Heart right ventricle (tissue), 16 donors: ENCODE measurements around the gene PTGIR. TPM values are rescaled to one million over a fixed set of nuclear protein-coding genes. Genes with fewer than 3 reads are reported as not detected.
A peak's percentile ranks its signal among the peaks of the same experiment; 100 is the strongest.

Experiments used
- ATAC-seq, 8 donors: fragments of 200-7000 bp; cut with Tn5 transposase; one replicate each; pipeline ENCODE4 v1.9.1; 2020; ENCODE audit warnings: mild to moderate bottlenecking in 8 of 8, moderate library complexity in 8 of 8, moderate number of reproducible peaks in 1 of 8
- DNase-seq, 2 donors: peaks; one replicate each; pipeline ENCODE4 v3.0.0-alpha.2; 2020
- H3K27ac ChIP-seq, 10 donors: fragments of 200-600 bp; sonication (generic) in 2 of 10; one replicate each; pipeline versions ENCODE4 v1.5.0 to v1.8.0; 2020 to 2022; ENCODE audit warnings: mild to moderate bottlenecking in 3 of 10
- H3K27me3 ChIP-seq, 7 donors: fragments of 200-600 bp; one replicate each; pipeline ENCODE4 v1.8.0; 2021 to 2022; ENCODE audit warnings: mild to moderate bottlenecking in 2 of 7
- H3K36me3 ChIP-seq, 9 donors: fragments of 200-600 bp; sonication (generic) in 1 of 9; one replicate each; pipeline versions ENCODE4 v1.5.0 to v1.8.0; 2020 to 2022; ENCODE audit warnings: mild to moderate bottlenecking in 2 of 9
- H3K4me1 ChIP-seq, 9 donors: fragments of 200-600 bp; sonication (generic) in 1 of 9; one replicate each; pipeline versions ENCODE4 v1.5.0 to v1.8.0; 2020 to 2022; ENCODE audit warnings: mild to moderate bottlenecking in 4 of 9
- H3K4me3 ChIP-seq, 10 donors: fragments of 200-600 bp; sonication (generic) in 2 of 10; one replicate each; pipeline versions ENCODE4 v1.5.0 to v1.8.0; 2020 to 2022; ENCODE audit warnings: mild to moderate bottlenecking in 7 of 10, moderate library complexity in 2 of 10
- H3K9me3 ChIP-seq, 11 donors: fragments of 200-600 bp in 10 of 11; sonication (generic) in 2 of 11; one replicate each; pipeline versions ENCODE4 v1.5.0 to v1.8.0; 2013 to 2022; ENCODE audit warnings: mild to moderate bottlenecking in 2 of 11, control low read depth in 1 of 11, moderate library complexity in 1 of 11
- CTCF ChIP-seq, 9 donors: fragments of 200-600 bp; sonication (generic) in 2 of 9; IDR thresholded peaks; one replicate each; pipeline versions ENCODE4 v1.5.0 to v1.8.0; 2021 to 2022; ENCODE audit warnings: antibody characterized with exemption in 9 of 9, mild to moderate bottlenecking in 5 of 9, moderate library complexity in 1 of 9
- WGBS, 2 donors: extraction: QIAGEN DNeasy Blood & Tissue Kit; methylation state at CpG; one replicate each; pipeline ENCODE4 v1.1.7; 2013; ENCODE audit warnings: inconsistent platforms in 1 of 2; 5-methylcytosine and 5-hydroxymethylcytosine counted together
- intact Hi-C, 10 donors: fragments of 100-400 bp; cut with DNase I; formaldehyde crosslinking; loops; one replicate each; pipeline versions ENCODE4 v1.11.1 to v1.14.2; 2022
- polyA plus RNA-seq, 2 donors: library from polyadenylated mRNA; stranded (reverse); fragments of 200-250 nt; gene quantifications; one replicate each; pipeline ENCODE4 v1.2.3, GENCODE V29; 2013
- total RNA-seq, 10 donors: library from RNA; stranded (reverse); fragmentation: NEBNext Ultra II Directional in 3 of 10; extraction: Animal tissue kit (Norgen Biotek cat#: 25700) in 3 of 10; gene quantifications; one replicate each; pipeline versions ENCODE4 v1.2.1 to v1.2.4, GENCODE V29; 2021 to 2023
- donor health status: Arrhythmogenic right ventricular cardiomyopathy.
- donor health status: ischemic (EF 13 %, LVEDD 7.1; RV severe dilation, severe dysfunction).
- donor health status: healthy with polysubstance abuse.
- donor health status: DM: no; HTN: yes; CAD: no.
- donor health status: DM: no; HTN: no; CAD: no.
- donor health status: ischemic (EF 25% LVEDD 6.9; RV normal size, moderate dysfunction).
- donor health status: ischemic (EF 25% LVEDD 5.7; RV mildly dilated, moderate dysfunction).
- donor health status: healthy.
- donor health status: DM: yes; HTN: yes; CAD: no.
- donor health status: Ischemic cardiomyopathy.
- donor health status: ischemic (EF 35%, LVEDD 5.7; RV mildly dilated, moderate dysfunction).
- donor health status: nonischemic (EF 11% LVEDD 7.7; RV severe dilation, severe dysfunction).
- donor health status: DM: yes; HTN: yes; CAD: no.
- donor health status: PGD.
- donor health status: ischemic (EF 29% LVEDD 5.4; RV normal size, mild dysfunction).
- donor health status: nonischemic (EF 23%, LVEDD 6.1; RV moderate dilation, normal function).

PTGIR gene
- total and polyA plus RNA-seq, 12 donors: 1.4 to 13.7 (median 3.4) TPM

GRCh38 chr19:46644720-46645119 lies 19.8 kb upstream of the PTGIR start:
- Histone ChIP-seq H3K27ac (no peak overlapping the region), H3K4me3 (no peak overlapping the region)

GRCh38 chr19:46640656-46641055 lies 15.8 kb upstream of the PTGIR start:
- ATAC-seq (no peak), DNase-seq (no peak)
- 70 to 78% methylated on average over 2 of the region's 2 CpGs for WGBS, 2 donors
- Histone ChIP-seq H3K4me3 (no peak overlapping the region), H3K27ac (no peak overlapping the region), H3K27me3 (peaks cover 0 to 71% (median 4%) of the 10 kb centered on the region in 7 donors), H3K4me1 (peaks cover 5 to 28% (median 23%) of the 10 kb centered on the region in 9 donors), H3K36me3 (no peaks in the 10 kb centered on the region), H3K9me3 (no peaks in the 10 kb centered on the region)
- no peak for TF ChIP-seq CTCF (IDR thresholded peaks at IDR 0.05)
- intact Hi-C loops: no loop called here

More at GRCh38 chr19:46644720-46645119, 19.8 kb upstream of the PTGIR start:
- peaks cover 0 to 11% (median 0%) of the 10 kb centered on the region in 9 donors for H3K36me3 ChIP-seq
- intact Hi-C loops: no loop called here
- peak in 4 of 8 donors; percentile 21 to 65 (median 44) for ATAC-seq
- peaks cover 1 to 17% (median 5%) of the 10 kb centered on the region in 9 donors for H3K4me1 ChIP-seq
- 43 to 51% methylated on average over 3 of the region's 3 CpGs for WGBS, 2 donors
- peaks cover 0 to 12% (median 3%) of the 10 kb centered on the region in 11 donors for H3K9me3 ChIP-seq
- peaks cover 0 to 68% (median 10%) of the 10 kb centered on the region in 7 donors for H3K27me3 ChIP-seq
- DNase-seq: no peak
- TF ChIP-seq CTCF (IDR thresholded peaks at IDR 0.05): no peak

- H3K4me3 ChIP-seq: peak overlapping the region in 9 of 10 donors; percentile 13 to 56 (median 48)
- no peak for TF ChIP-seq CTCF (IDR thresholded peaks at IDR 0.05)
- intact Hi-C loops: no loop called here
- H3K4me1 ChIP-seq: peaks cover 5 to 33% (median 18%) of the 10 kb centered on the region in 9 donors
- H3K36me3 ChIP-seq: no peaks in the 10 kb centered on the region
- DNase-seq: peak; percentile 57 to 64
- peaks cover 0 to 69% (median 8%) of the 10 kb centered on the region in 7 donors for H3K27me3 ChIP-seq
- H3K9me3 ChIP-seq: no peaks in the 10 kb centered on the region
- peak; percentile 28 to 57 (median 42) for ATAC-seq
- 8 to 9% methylated on average over 47 to 49 of the region's 49 CpGs for WGBS, 2 donors
- peak overlapping the region in 8 of 10 donors; percentile 57 to 81 (median 74) for H3K27ac ChIP-seq
Measured at GRCh38 chr19:46639358-46640182, 14.7 kb upstream of the PTGIR start.

- DNase-seq: no peak
- H3K36me3 ChIP-seq: no peaks in the 10 kb centered on the region
- no peak for TF ChIP-seq CTCF (IDR thresholded peaks at IDR 0.05)
- no peaks in the 10 kb centered on the region for H3K9me3 ChIP-seq
- H3K4me3 ChIP-seq: no peak overlapping the region
- peaks cover 5 to 45% (median 23%) of the 10 kb centered on the region in 9 donors for H3K4me1 ChIP-seq
- peaks cover 0 to 84% (median 8%) of the 10 kb centered on the region in 7 donors for H3K27me3 ChIP-seq
- intact Hi-C loops: no loop called here
- ATAC-seq: no peak
- no peak overlapping the region for H3K27ac ChIP-seq
- 87% methylated on average over 14 of the region's 14 CpGs for WGBS, 2 donors
Measured at GRCh38 chr19:46637224-46637623, 12.3 kb upstream of the PTGIR start.
